HL-60 (cell line): ENCODE results near the gene STAB2.

ENCODE experiments used
- DNase-seq, 2 experiments: peaks; one replicate each; pipeline ENCODE4 v3.0.0-alpha.2; 2010 to 2020; ENCODE audit warnings: low read depth in 1 of 2, low spot score in 1 of 2
- H3K27ac ChIP-seq: fragments of 250-450 bp; sonication (Bioruptor Pico); replicated peaks from 2 replicates; pipeline ENCODE4 v1.5.1; 2020; ENCODE audit warnings: mild to moderate bottlenecking, moderate library complexity
- H3K27me3 ChIP-seq: fragments of 250-450 bp; sonication (Bioruptor Pico); 2 replicates; pipeline ENCODE4 v1.5.1; 2021; ENCODE audit warnings: mild to moderate bottlenecking, moderate library complexity; ENCODE audit not compliant: insufficient read depth, poor library complexity, severe bottlenecking
- H3K4me3 ChIP-seq: replicated peaks from 2 replicates; pipeline ENCODE4 v1.5.1; 2011; ENCODE audit warnings: mild to moderate bottlenecking, control low read depth, low read length; ENCODE audit not compliant: insufficient read depth
- CTCF ChIP-seq: IDR thresholded peaks from one replicate; pipeline ENCODE4 v1.5.1; 2011; ENCODE audit warnings: low read length, control low read depth, inconsistent platforms; ENCODE audit not compliant: insufficient read depth
- GABPA ChIP-seq: IDR thresholded peaks from 2 replicates; pipeline ENCODE4 v1.6.1; 2012; ENCODE audit warnings: low read depth
- POLR2AphosphoS5 ChIP-seq: IDR thresholded peaks from 2 replicates; pipeline ENCODE4 v1.6.1; 2012; ENCODE audit warnings: low read depth
- REST ChIP-seq: IDR thresholded peaks from 2 replicates; pipeline ENCODE4 v1.6.1; 2012; ENCODE audit warnings: low read depth; ENCODE audit not compliant: insufficient replicate concordance
- SPI1 ChIP-seq: IDR thresholded peaks from 2 replicates; pipeline ENCODE4 v1.6.1; 2012; ENCODE audit warnings: low read depth, mild to moderate bottlenecking, borderline replicate concordance
- long read RNA-seq: library from polyadenylated mRNA; unstranded; transcript quantifications from one replicate; pipeline ENCODE4 v2.0.0, GENCODE V29; 2020

Gene STAB2
- long read RNA-seq, result 0 reads

GRCh38 chr12:103586791-103587370 is at the start of gene STAB2:
STAB2 (plus strand) TSS chr12:103587273; CDS start chr12:103587477, 204 bp downstream.
- H3K27me3 ChIP-seq, result no peaks in the 10 kb centered on the region
- DNase-seq, result no peak
- TF ChIP-seq SPI1 (no peak), CTCF (no peak), POLR2AphosphoS5 (no peak), REST (no peak), GABPA (no peak)
- no peak within 1 kb of the TSS for H3K27ac ChIP-seq
- H3K4me3 ChIP-seq, result no peak within 1 kb of the TSS

GRCh38 chr12:103538397-103538796 is 48.7 kb upstream of the STAB2 start:
- Histone ChIP-seq H3K27ac (no peak overlapping the region), H3K27me3 (peaks cover 2% of the 10 kb centered on the region), H3K4me3 (no peak overlapping the region)
- no peak for DNase-seq
- no peak for TF ChIP-seq REST
- no peak for TF ChIP-seq POLR2AphosphoS5
- TF ChIP-seq CTCF, result no peak
- TF ChIP-seq SPI1, result no peak
- TF ChIP-seq GABPA, result no peak

- Histone ChIP-seq H3K27me3 (peaks cover 2% of the 10 kb centered on the region), H3K4me3 (no peak overlapping the region), H3K27ac (no peak overlapping the region)
- DNase-seq, result no peak
- TF ChIP-seq SPI1, result no peak
- TF ChIP-seq GABPA, result no peak
- TF ChIP-seq POLR2AphosphoS5, result no peak
- no peak for TF ChIP-seq CTCF
- no peak for TF ChIP-seq REST
Observed at GRCh38 chr12:103540319-103540718, 46.8 kb upstream of the STAB2 start.
